CD4-positive, alpha-beta memory T cell (primary cell): ENCODE results near the gene ASTN2. TPM values are rescaled to one million over a fixed set of nuclear protein-coding genes. Genes with fewer than 3 reads are reported as not detected.
A peak's percentile ranks its signal among the peaks of the same experiment; 100 is the strongest.

Experiments
- CTCF ChIA-PET: fragments of 350-600 bp; sonication (Branson Sonifier 250); formaldehyde crosslinking; loops from one replicate; lab custom pipeline; 2021; ENCODE audit warnings: inconsistent platforms; ENCODE audit not compliant: partially characterized antibody; lab: Charles Lee
- POLR2A ChIA-PET: fragments of 350-600 bp; sonication (Branson Sonifier 250); formaldehyde crosslinking; loops from one replicate; lab custom pipeline; 2021; ENCODE audit not compliant: partially characterized antibody; lab: Charles Lee
- DNase-seq, 5 donors: peaks; one replicate each; pipeline versions ENCODE4 v3.0.0 to v3.0.0-alpha.2; 2020 to 2022; ENCODE audit warnings: mixed read lengths in 1 of 5
- H3K27ac ChIP-seq: one replicate; pipeline ENCODE4 v1.7.0; 2013; ENCODE audit warnings: low read depth, low read length
- H3K27me3 ChIP-seq: 2 replicates; pipeline ENCODE4 v1.7.0; 2013; ENCODE audit warnings: mild to moderate bottlenecking, low read length, moderate library complexity; ENCODE audit not compliant: insufficient read depth
- H3K36me3 ChIP-seq: 2 replicates; pipeline ENCODE4 v1.7.0; 2013; ENCODE audit warnings: mild to moderate bottlenecking, low read length, moderate library complexity; ENCODE audit not compliant: insufficient read depth
- H3K4me1 ChIP-seq: 2 replicates; pipeline ENCODE4 v1.7.0; 2013; ENCODE audit warnings: mild to moderate bottlenecking, low read length, moderate library complexity; ENCODE audit not compliant: insufficient read depth
- H3K4me3 ChIP-seq, 2 donors: one replicate each; pipeline ENCODE4 v1.7.0; 2013; ENCODE audit warnings: low read length in 2 of 2, mild to moderate bottlenecking in 1 of 2
- H3K9me3 ChIP-seq, 2 donors: one replicate each; pipeline ENCODE4 v1.7.0; 2013; ENCODE audit warnings: low read length in 2 of 2, control low read depth in 1 of 2; ENCODE audit not compliant: control insufficient read depth in 1 of 2
- H3K27ac Mint-ChIP-seq, 7 donors: one replicate each; pipeline ENCODE4 v1.8.0; 2020 to 2021; ENCODE audit warnings: mixed read lengths in 7 of 7, mild to moderate bottlenecking in 6 of 7, inconsistent platforms in 3 of 7, moderate library complexity in 3 of 7
- H3K27me3 Mint-ChIP-seq, 2 donors: one replicate each; pipeline ENCODE4 v1.8.0; 2020 to 2021; ENCODE audit warnings: mixed read lengths in 2 of 2
- H3K36me3 Mint-ChIP-seq, 2 donors: one replicate each; pipeline ENCODE4 v1.8.0; 2020 to 2021; ENCODE audit warnings: mixed read lengths in 2 of 2, inconsistent platforms in 1 of 2, mild to moderate bottlenecking in 1 of 2
- H3K4me1 Mint-ChIP-seq, 4 donors: one replicate each; pipeline ENCODE4 v1.8.0; 2020 to 2021; ENCODE audit warnings: mixed read lengths in 4 of 4, mild to moderate bottlenecking in 1 of 4
- H3K4me3 Mint-ChIP-seq, 8 donors: one replicate each; pipeline ENCODE4 v1.8.0; 2020 to 2021; ENCODE audit warnings: mixed read lengths in 8 of 8, mild to moderate bottlenecking in 7 of 8, moderate library complexity in 6 of 8, inconsistent platforms in 3 of 8
- H3K9me3 Mint-ChIP-seq, 8 donors: one replicate each; pipeline ENCODE4 v1.8.0; 2020 to 2021; ENCODE audit warnings: mixed read lengths in 8 of 8, mild to moderate bottlenecking in 5 of 8, inconsistent platforms in 3 of 8, moderate library complexity in 1 of 8
- intact Hi-C: fragments of 100-400 bp; cut with micrococcal nuclease; formaldehyde crosslinking; loops from one replicate; pipeline ENCODE4 v1.15.1; 2023
- polyA plus RNA-seq, 2 donors: library from polyadenylated mRNA; unstranded; fragments of 300-500 nt; fragmentation: Illumina TruSeq; gene quantifications; one replicate each; pipeline ENCODE4 v1.2.3, GENCODE V29; 2021
- total RNA-seq, 2 experiments: library from RNA; stranded (reverse); gene quantifications; one replicate each; pipeline ENCODE4 v1.2.3, GENCODE V29; 2021

Gene ASTN2
- total and polyA plus RNA-seq, 4 experiments from 2014 or later, result 2.7 to 5.9 (median 4.8) TPM

DNA sequence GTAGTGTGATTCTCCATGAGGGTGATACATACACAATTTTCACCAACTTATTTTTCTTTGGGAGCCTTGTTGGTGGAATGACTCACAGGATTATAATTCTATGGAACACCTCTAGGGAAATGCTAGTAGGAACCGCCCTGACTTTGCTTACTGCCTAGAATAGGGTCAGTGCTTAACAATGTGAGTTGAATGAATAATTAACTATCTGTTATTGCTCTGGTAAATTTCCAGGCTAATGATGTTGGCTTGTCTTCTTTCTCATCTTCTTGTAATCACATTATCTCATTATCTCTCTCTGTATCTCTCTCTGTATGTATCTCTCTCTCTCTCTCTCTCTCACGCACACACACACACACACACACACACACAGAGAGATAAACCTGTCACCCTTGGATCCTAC, 436.7 kb downstream of the ASTN2 start:
- ChIA-PET CTCF (no interaction called here), POLR2A (no interaction called here)
- H3K27me3 Mint-ChIP-seq, result peaks cover 0 to 2% of the 10 kb centered on the region in 2 donors
- no peaks in the 10 kb centered on the region for H3K27me3 ChIP-seq
- no peak for DNase-seq
- no peak overlapping the region for H3K4me3 Mint-ChIP-seq
- H3K36me3 Mint-ChIP-seq, result no peaks in the 10 kb centered on the region
- intact Hi-C loops, result no loop called here
- peaks cover 0 to 7% (median under 1%) of the 10 kb centered on the region in 8 donors for H3K9me3 Mint-ChIP-seq
- no peaks in the 10 kb centered on the region for H3K9me3 ChIP-seq
- no peaks in the 10 kb centered on the region for H3K4me1 Mint-ChIP-seq
- no peak overlapping the region for H3K4me3 ChIP-seq
- no peak overlapping the region for H3K27ac ChIP-seq
- no peaks in the 10 kb centered on the region for H3K4me1 ChIP-seq
- H3K27ac Mint-ChIP-seq, result no peak overlapping the region
- no peaks in the 10 kb centered on the region for H3K36me3 ChIP-seq

DNA sequence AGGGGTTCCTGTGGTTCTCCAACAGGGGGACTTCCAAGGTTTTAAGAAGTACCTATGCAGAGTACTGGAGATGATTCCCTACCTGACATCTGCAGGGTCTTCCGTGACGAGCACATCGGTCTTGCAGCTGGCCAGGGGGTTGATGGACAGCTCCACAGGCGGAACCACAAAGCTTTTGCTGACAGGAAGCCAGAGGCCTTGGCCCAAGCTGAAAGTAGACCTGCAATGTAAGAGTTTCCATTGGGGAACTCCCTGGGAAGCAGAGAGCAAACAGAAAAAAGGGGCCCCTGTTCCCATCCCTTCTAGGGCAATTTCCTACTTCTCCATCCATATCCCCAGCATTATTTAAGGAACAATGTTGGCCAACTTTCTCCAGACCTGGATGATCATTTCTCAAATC, 439.7 kb downstream of the ASTN2 start:
- Histone ChIP-seq H3K27me3 (no peaks in the 10 kb centered on the region), H3K4me1 (no peaks in the 10 kb centered on the region), H3K36me3 (no peaks in the 10 kb centered on the region), H3K4me3 (no peak overlapping the region), H3K27ac (no peak overlapping the region), H3K9me3 (no peaks in the 10 kb centered on the region)
- intact Hi-C loops, result no loop called here
- Mint-ChIP-seq H3K4me3 (no peak overlapping the region), H3K27ac (no peak overlapping the region), H3K4me1 (no peaks in the 10 kb centered on the region), H3K9me3 (peaks cover 0 to 6% (median 0%) of the 10 kb centered on the region in 8 donors), H3K27me3 (peaks cover 0 to 2% of the 10 kb centered on the region in 2 donors), H3K36me3 (no peaks in the 10 kb centered on the region)
- POLR2A ChIA-PET, result no interaction called here
- no peak for DNase-seq
- CTCF ChIA-PET, result no interaction called here

DNA sequence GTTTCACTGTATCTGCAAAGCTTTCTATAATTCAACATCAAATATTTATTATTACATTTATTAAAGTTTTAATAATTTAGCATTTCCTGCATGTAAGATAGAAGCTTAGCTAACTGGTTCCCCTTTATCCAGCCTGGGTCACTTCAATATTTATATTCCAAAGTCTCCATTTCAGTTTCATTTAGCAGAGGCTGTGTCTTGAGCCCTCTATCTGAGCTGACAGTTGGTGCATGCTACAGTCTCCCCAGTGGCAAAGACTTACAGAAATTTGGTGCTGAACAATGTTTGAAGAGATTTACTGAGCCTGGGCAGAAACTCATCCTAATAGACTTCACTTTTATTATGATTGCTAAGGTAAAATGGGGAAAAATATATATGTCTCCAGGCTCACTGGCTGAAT, 448.7 kb downstream of the ASTN2 start:
- ChIA-PET POLR2A (no interaction called here), CTCF (no interaction called here)

DNA sequence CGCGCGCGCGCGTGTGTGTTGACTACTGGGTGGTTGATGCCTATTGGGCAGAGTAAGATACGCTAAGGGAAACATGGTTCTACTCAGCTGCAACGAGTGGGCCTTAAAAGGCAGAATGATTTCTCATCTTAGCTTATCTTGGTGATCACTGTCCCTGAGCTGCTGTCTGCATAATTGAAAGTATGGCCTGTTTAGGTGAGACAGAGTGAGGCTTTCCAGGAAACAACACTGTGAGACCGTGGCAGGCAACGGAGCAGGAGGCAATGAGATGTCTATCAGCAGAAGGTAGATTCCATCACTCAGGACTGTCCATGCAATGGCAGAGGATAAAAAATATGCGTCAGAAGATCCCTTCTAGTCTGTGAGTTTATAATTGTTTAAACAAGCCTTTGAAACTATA, 450.6 kb downstream of the ASTN2 start:
- no peak overlapping the region for H3K4me3 Mint-ChIP-seq
- no peaks in the 10 kb centered on the region for H3K36me3 ChIP-seq
- no peaks in the 10 kb centered on the region for H3K36me3 Mint-ChIP-seq
- H3K4me1 ChIP-seq, result no peaks in the 10 kb centered on the region
- no peak overlapping the region for H3K27ac ChIP-seq
- H3K27me3 ChIP-seq, result no peaks in the 10 kb centered on the region
- H3K4me1 Mint-ChIP-seq, result peaks cover 0 to 5% (median under 1%) of the 10 kb centered on the region in 4 donors
- H3K9me3 ChIP-seq, result no peaks in the 10 kb centered on the region
- H3K4me3 ChIP-seq, result no peak overlapping the region
- no peak for DNase-seq
- H3K27me3 Mint-ChIP-seq, result peaks cover 0 to 3% of the 10 kb centered on the region in 2 donors
- ChIA-PET CTCF (no interaction called here), POLR2A (no interaction called here)
- H3K9me3 Mint-ChIP-seq, result peaks cover 0 to 8% (median 2%) of the 10 kb centered on the region in 8 donors
- H3K27ac Mint-ChIP-seq, result no peak overlapping the region
- intact Hi-C loops, result no loop called here

More for the DNA sequence above, 448.7 kb downstream of the ASTN2 start:
- no peak overlapping the region for H3K27ac Mint-ChIP-seq
- peaks cover 0 to 8% (median 2%) of the 10 kb centered on the region in 8 donors for H3K9me3 Mint-ChIP-seq
- intact Hi-C loops, result no loop called here
- no peak for DNase-seq
- no peak overlapping the region for H3K4me3 Mint-ChIP-seq
- Histone ChIP-seq H3K4me1 (no peaks in the 10 kb centered on the region), H3K9me3 (no peaks in the 10 kb centered on the region), H3K27ac (no peak overlapping the region), H3K36me3 (no peaks in the 10 kb centered on the region), H3K27me3 (no peaks in the 10 kb centered on the region), H3K4me3 (no peak overlapping the region)
- H3K4me1 Mint-ChIP-seq, result no peaks in the 10 kb centered on the region
- peaks cover 0 to 3% of the 10 kb centered on the region in 2 donors for H3K27me3 Mint-ChIP-seq
- H3K36me3 Mint-ChIP-seq, result no peaks in the 10 kb centered on the region

DNA sequence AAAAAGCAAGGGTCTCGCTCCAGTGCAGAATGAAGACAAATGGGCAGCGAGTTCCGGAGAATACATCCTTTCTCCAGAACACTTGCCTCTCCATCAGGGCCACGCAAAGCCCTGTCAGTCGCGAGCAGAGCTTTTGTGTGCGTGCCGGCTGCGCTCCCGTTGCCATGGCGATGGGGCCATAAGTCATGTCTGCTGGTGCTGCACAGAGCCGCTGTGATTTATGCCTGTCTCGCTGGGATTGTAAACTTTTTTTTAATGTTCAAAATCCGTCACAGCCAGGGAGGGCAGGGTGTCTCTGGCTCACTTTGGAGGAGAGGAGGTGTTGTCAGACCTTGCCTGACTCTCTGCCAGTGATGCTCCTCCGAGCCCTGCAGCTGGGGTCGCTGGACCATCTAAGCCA, 455.0 kb downstream of the ASTN2 start:
- no peaks in the 10 kb centered on the region for H3K4me1 ChIP-seq
- Mint-ChIP-seq H3K36me3 (no peaks in the 10 kb centered on the region), H3K27me3 (peaks cover 0 to 3% of the 10 kb centered on the region in 2 donors), H3K4me3 (no peak overlapping the region), H3K4me1 (peaks cover 0 to 5% (median 2%) of the 10 kb centered on the region in 4 donors), H3K9me3 (peaks cover 0 to 3% (median 0%) of the 10 kb centered on the region in 8 donors), H3K27ac (no peak overlapping the region)
- intact Hi-C loops, result no loop called here
- no peaks in the 10 kb centered on the region for H3K36me3 ChIP-seq
- H3K4me3 ChIP-seq, result no peak overlapping the region
- ChIA-PET CTCF (no interaction called here), POLR2A (no interaction called here)
- no peaks in the 10 kb centered on the region for H3K27me3 ChIP-seq
- DNase-seq, result no peak
- no peak overlapping the region for H3K27ac ChIP-seq
- no peaks in the 10 kb centered on the region for H3K9me3 ChIP-seq

DNA sequence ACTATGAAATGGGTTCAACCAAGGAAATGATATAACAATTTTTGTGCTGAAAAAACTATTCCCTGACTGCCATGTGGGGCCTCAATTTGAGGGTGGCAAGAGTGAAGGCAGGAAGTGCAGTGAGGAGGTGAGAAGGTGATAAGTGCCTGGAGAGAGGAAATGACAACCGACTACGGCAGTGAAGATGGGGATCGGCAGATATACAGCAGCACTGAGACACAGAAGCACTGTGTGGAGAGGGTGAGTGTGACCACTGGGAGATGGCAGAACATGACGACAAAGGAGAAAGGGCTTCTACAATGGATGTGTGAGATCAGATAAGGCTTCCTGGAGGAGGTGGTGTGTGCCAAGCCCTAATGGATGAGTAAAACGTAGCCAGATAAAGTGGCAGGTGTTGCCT, 456.0 kb downstream of the ASTN2 start:
- peak overlapping the region in 1 of 7 donors; percentile 38 for H3K27ac Mint-ChIP-seq
- H3K36me3 Mint-ChIP-seq, result no peaks in the 10 kb centered on the region
- Histone ChIP-seq H3K27me3 (no peaks in the 10 kb centered on the region), H3K4me3 (no peak overlapping the region), H3K36me3 (no peaks in the 10 kb centered on the region), H3K4me1 (no peaks in the 10 kb centered on the region), H3K9me3 (no peaks in the 10 kb centered on the region), H3K27ac (no peak overlapping the region)
- intact Hi-C loops, result no loop called here
- ChIA-PET CTCF (no interaction called here), POLR2A (no interaction called here)
- peaks cover 0 to 3% (median 0%) of the 10 kb centered on the region in 8 donors for H3K9me3 Mint-ChIP-seq
- peaks cover 0 to 3% of the 10 kb centered on the region in 2 donors for H3K27me3 Mint-ChIP-seq
- H3K4me3 Mint-ChIP-seq, result no peak overlapping the region
- H3K4me1 Mint-ChIP-seq, result peaks cover 0 to 5% (median 2%) of the 10 kb centered on the region in 4 donors
- no peak for DNase-seq

DNA sequence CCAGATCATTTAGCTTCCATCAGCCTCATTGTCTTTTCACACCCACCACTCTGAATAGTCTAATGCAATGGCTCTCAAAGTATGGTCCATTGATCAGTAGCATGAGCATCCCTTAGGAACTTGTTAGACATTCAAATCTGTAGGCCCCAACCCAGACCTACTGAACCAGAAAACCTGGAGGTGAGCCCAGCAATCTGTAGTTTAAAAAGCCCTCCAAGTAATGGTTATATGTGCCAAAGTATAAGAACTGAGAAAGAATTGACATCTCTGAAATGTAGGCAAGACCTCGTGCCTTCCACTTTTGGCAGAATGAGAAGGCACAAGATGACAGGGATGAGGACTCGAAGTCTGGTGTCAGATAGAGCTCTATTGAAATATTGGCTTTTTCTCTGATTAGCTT, 460.1 kb downstream of the ASTN2 start:
- ChIA-PET CTCF (no interaction called here), POLR2A (no interaction called here)
- H3K4me3 ChIP-seq, result no peak overlapping the region
- H3K36me3 Mint-ChIP-seq, result no peaks in the 10 kb centered on the region
- peaks cover 0 to 4% (median 1%) of the 10 kb centered on the region in 4 donors for H3K4me1 Mint-ChIP-seq
- H3K27ac ChIP-seq, result no peak overlapping the region
- H3K36me3 ChIP-seq, result no peaks in the 10 kb centered on the region
- H3K27ac Mint-ChIP-seq, result no peak overlapping the region
- H3K4me1 ChIP-seq, result no peaks in the 10 kb centered on the region
- H3K9me3 Mint-ChIP-seq, result peaks cover 0 to 4% (median 0%) of the 10 kb centered on the region in 8 donors
- H3K4me3 Mint-ChIP-seq, result no peak overlapping the region
- H3K9me3 ChIP-seq, result no peaks in the 10 kb centered on the region
- H3K27me3 ChIP-seq, result no peaks in the 10 kb centered on the region
- H3K27me3 Mint-ChIP-seq, result no peaks in the 10 kb centered on the region
- intact Hi-C loops, result no loop called here
- no peak for DNase-seq

DNA sequence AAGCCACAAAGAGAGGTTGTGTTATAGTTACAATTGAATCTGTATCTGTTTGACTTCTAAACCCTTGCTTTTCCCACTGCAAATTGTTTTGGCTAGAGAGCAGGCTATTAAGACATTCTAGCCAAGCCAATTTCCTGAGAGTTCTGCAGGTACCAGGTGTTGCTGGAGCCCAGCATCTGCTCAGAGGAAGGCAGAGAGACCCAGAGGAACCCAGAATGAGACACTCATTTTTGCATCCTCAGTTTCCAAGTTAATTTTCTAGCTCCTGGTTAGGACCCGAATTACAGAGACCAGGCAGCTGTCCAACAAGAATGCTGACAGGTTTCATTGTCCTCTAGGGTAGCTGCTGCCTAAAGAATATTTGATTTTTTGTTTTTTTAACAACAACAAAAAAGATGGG, 461.6 kb downstream of the ASTN2 start:
- H3K27me3 ChIP-seq, result no peaks in the 10 kb centered on the region
- intact Hi-C loops, result no loop called here
- no peaks in the 10 kb centered on the region for H3K9me3 ChIP-seq
- Mint-ChIP-seq H3K36me3 (no peaks in the 10 kb centered on the region), H3K27ac (no peak overlapping the region), H3K4me1 (no peaks in the 10 kb centered on the region), H3K4me3 (no peak overlapping the region), H3K9me3 (peaks cover 0 to 7% (median 3%) of the 10 kb centered on the region in 8 donors), H3K27me3 (no peaks in the 10 kb centered on the region)
- no peak for DNase-seq
- no peaks in the 10 kb centered on the region for H3K4me1 ChIP-seq
- no peak overlapping the region for H3K4me3 ChIP-seq
- CTCF ChIA-PET, result no interaction called here
- no peak overlapping the region for H3K27ac ChIP-seq
- POLR2A ChIA-PET, result no interaction called here
- H3K36me3 ChIP-seq, result no peaks in the 10 kb centered on the region
